Measurements from ENCODE around the gene MBNL2. TPM values are rescaled to one million over a fixed set of nuclear protein-coding genes. Genes with fewer than 3 reads are reported as not detected.

The MBNL2 gene
- polyA plus RNA-seq, 1 experiment = 27.4 TPM

DNA sequence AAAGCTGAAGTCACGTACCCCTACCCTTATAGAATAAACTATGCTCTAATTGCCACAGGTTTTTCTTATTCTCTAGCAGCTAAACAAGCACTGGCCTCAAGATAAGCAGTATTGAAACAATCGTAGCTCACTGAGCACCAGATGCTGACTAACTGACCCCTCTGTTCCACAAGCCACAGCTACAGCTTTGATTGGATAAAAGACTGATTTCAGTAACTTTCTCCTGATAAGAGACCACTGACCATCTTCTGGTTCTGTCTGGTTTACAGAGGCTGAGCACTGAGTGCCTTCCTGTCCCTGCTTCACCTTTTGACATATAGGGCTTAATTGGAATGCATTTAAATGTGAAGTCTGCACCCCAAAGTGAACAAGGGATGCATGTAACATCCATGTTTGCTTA, 203.5 kb downstream of the MBNL2 start:
- TF ChIP-seq CTCF (IDR thresholded peaks at IDR 0.05; ENCODE audit: insufficient read depth, low read depth, low read length) = no peak
- ChIA-PET CTCF (interaction anchor here (0.8 kb wide), 1 partner anchor 9 kb away, joined by 3 read pairs; no protein-coding TSS in a partner anchor), POLR2A (no interaction called here)
- Histone ChIP-seq H3K27me3 (ENCODE audit: control insufficient read depth, insufficient read depth, low read length) (no peaks in the 10 kb centered on the region), H3K36me3 (ENCODE audit: control insufficient read depth, insufficient read depth, low read length) (no peaks in the 10 kb centered on the region), H3K4me3 (ENCODE audit: low read depth, low read length) (no peak overlapping the region)
- no peak for DNase-seq (ENCODE audit: low read depth)

- CTCF ChIA-PET = no interaction called here
- H3K27me3 ChIP-seq (ENCODE audit: control insufficient read depth, insufficient read depth, low read length) = no peaks in the 10 kb centered on the region
- POLR2A ChIA-PET = no interaction called here
- no peak for TF ChIP-seq CTCF (IDR thresholded peaks at IDR 0.05; ENCODE audit: insufficient read depth, low read depth, low read length)
- H3K4me3 ChIP-seq (ENCODE audit: low read depth, low read length) = no peak overlapping the region
- no peak for DNase-seq (ENCODE audit: low read depth)
- no peaks in the 10 kb centered on the region for H3K36me3 ChIP-seq (ENCODE audit: control insufficient read depth, insufficient read depth, low read length)
Observed at GRCh38 chr13:97426695-97427094, 204.6 kb downstream of the MBNL2 start.

GRCh38 chr13:97429681-97430081, 207.5 kb downstream of the MBNL2 start:
- no peaks in the 10 kb centered on the region for H3K27me3 ChIP-seq (ENCODE audit: control insufficient read depth, insufficient read depth, low read length)
- H3K4me3 ChIP-seq (ENCODE audit: low read depth, low read length) = peak overlapping the region; percentile 22
- TF ChIP-seq CTCF (IDR thresholded peaks at IDR 0.05; ENCODE audit: insufficient read depth, low read depth, low read length) = no peak
- ChIA-PET POLR2A (no interaction called here), CTCF (interaction anchor here (0.5 kb wide), 1 partner anchor 135 kb away, joined by 3 read pairs; no protein-coding TSS in a partner anchor)
- DNase-seq (ENCODE audit: low read depth) = peak; percentile 34
- H3K36me3 ChIP-seq (ENCODE audit: control insufficient read depth, insufficient read depth, low read length) = no peaks in the 10 kb centered on the region

- ChIA-PET CTCF (no interaction called here), POLR2A (no interaction called here)
- Histone ChIP-seq H3K36me3 (ENCODE audit: control insufficient read depth, insufficient read depth, low read length) (no peaks in the 10 kb centered on the region), H3K27me3 (ENCODE audit: control insufficient read depth, insufficient read depth, low read length) (no peaks in the 10 kb centered on the region), H3K4me3 (ENCODE audit: low read depth, low read length) (no peak overlapping the region)
- no peak for TF ChIP-seq CTCF (IDR thresholded peaks at IDR 0.05; ENCODE audit: insufficient read depth, low read depth, low read length)
- DNase-seq (ENCODE audit: low read depth) = no peak
Observed at GRCh38 chr13:97430296-97430695, 208.2 kb downstream of the MBNL2 start.

- CTCF ChIA-PET = no interaction called here
- no peaks in the 10 kb centered on the region for H3K36me3 ChIP-seq (ENCODE audit: control insufficient read depth, insufficient read depth, low read length)
- H3K27me3 ChIP-seq (ENCODE audit: control insufficient read depth, insufficient read depth, low read length) = no peaks in the 10 kb centered on the region
- POLR2A ChIA-PET = no interaction called here
- no peak overlapping the region for H3K4me3 ChIP-seq (ENCODE audit: low read depth, low read length)
- TF ChIP-seq CTCF (IDR thresholded peaks at IDR 0.05; ENCODE audit: insufficient read depth, low read depth, low read length) = no peak
- DNase-seq (ENCODE audit: low read depth) = no peak
Observed at GRCh38 chr13:97431171-97431764, 209.1 kb downstream of the MBNL2 start.
